DMS 273 (cell line): ENCODE measurements around the gene CEP170B.

Source experiments
- DNase-seq: peaks from one replicate; lab custom pipeline; 2025; ENCODE audit not compliant: unreplicated experiment; lab: John Stamatoyannopoulos, UW

CEP170B gene

GRCh38 chr14:104929268-104930230, 64.5 kb downstream of the CEP170B start:
- DNase-seq, result no peak

- peak; percentile 41 for DNase-seq
These were observed 65.6 kb downstream of the CEP170B start for GRCh38 chr14:104930526-104931303.

GRCh38 chr14:104931304-104931770, 66.3 kb downstream of the CEP170B start:
- no peak for DNase-seq

GRCh38 chr14:104931771-104932675, 67.0 kb downstream of the CEP170B start:
- no peak for DNase-seq

- peak; percentile 95 for DNase-seq
These were observed 67.9 kb downstream of the CEP170B start for GRCh38 chr14:104932676-104933631.

- DNase-seq, result no peak
These were observed 69.0 kb downstream of the CEP170B start for GRCh38 chr14:104933746-104934733.

GRCh38 chr14:104935026-104935650, 70.1 kb downstream of the CEP170B start:
- DNase-seq, result peak; percentile 42

GRCh38 chr14:104935955-104936354, 70.9 kb downstream of the CEP170B start:
- no peak for DNase-seq

GRCh38 chr14:104936361-104937155, 71.5 kb downstream of the CEP170B start:
- no peak for DNase-seq

GRCh38 chr14:104937161-104937560, 72.1 kb downstream of the CEP170B start:
- DNase-seq, result no peak

GRCh38 chr14:104937694-104938365, 72.8 kb downstream of the CEP170B start:
- DNase-seq, result no peak

- no peak for DNase-seq
These were observed 73.4 kb downstream of the CEP170B start for GRCh38 chr14:104938436-104938835.

GRCh38 chr14:104938960-104939359, 73.9 kb downstream of the CEP170B start:
- DNase-seq, result no peak

- no peak for DNase-seq
These were observed 74.8 kb downstream of the CEP170B start for GRCh38 chr14:104939666-104940410.

- DNase-seq, result peak; percentile 45
These were observed 75.6 kb downstream of the CEP170B start for GRCh38 chr14:104940526-104941150.
